HG03025 (cell line): ENCODE results near the gene ARSI.
"Not testable (repeated sequence)": the region's sequence is repeated elsewhere in the genome, so short reads cannot be mapped to it uniquely, and the experiment has no call there.

ENCODE experiments used
- ATAC-seq: cut with Tn5 transposase; IDR thresholded peaks from one replicate; pipeline ENCODE4 v1.9.1; 2021; ENCODE audit warnings: mild to moderate bottlenecking, moderate library complexity; ENCODE audit not compliant: unreplicated experiment, low FRiP score

The ARSI gene

DNA sequence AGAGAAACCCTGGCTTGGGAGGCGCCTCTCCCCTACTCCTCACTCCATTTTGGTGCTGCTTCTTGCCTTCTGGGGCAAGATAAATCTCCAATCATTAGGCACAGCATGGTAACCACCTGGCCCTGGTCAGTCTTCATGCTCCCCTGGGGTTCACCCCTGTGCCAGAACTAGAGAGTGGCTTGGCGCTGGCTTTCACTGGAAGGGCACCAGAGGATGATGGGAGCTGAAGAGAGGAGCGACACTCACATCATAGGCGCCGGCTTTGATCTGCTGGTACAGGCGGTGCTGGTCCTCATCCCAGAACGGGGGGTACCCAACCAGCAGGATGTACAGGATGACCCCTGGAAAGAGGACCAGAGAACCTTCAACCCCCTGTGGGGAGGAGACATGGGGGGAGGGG is 51.2 kb downstream of the ARSI start:
- no peak for ATAC-seq

DNA sequence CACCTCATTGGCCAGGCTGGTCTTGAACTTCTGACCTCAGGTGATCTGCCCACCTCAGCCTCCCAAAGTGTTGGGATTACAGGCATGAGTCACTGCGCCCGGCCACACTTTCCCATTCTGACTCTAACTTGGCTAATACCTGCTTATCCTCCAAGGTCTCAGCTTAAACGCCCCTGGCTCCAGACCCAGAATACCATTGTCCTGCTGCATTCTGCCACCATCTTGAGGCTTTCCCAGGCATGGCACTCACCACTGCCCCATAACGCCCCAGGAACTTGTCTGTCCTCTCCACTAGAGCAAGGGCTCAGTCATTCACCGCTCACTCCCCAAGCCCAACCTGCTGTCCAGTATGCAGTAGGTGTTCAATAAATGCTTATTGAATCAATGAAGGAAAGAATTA is 53.0 kb downstream of the ARSI start:
- ATAC-seq: no peak

DNA sequence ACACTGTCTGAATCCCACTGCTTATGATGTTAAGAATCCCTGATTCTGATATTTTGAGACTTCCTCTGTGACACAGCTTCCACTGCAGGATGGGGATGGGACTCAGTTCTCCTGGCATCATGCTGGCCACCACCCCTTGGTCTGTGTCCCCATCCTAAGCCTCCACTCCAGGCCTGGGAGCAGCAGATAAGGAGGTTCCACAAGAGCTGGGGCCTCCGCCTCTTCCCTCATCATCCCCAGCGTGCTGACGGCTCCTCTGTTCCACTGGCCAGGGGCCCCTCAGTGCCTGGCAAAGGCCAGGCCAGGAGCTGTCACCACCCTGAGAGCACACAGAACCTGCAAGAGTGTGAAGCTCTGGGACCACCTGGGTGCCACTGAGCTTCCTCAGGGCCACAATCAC is 53.8 kb downstream of the ARSI start:
- no peak for ATAC-seq

DNA sequence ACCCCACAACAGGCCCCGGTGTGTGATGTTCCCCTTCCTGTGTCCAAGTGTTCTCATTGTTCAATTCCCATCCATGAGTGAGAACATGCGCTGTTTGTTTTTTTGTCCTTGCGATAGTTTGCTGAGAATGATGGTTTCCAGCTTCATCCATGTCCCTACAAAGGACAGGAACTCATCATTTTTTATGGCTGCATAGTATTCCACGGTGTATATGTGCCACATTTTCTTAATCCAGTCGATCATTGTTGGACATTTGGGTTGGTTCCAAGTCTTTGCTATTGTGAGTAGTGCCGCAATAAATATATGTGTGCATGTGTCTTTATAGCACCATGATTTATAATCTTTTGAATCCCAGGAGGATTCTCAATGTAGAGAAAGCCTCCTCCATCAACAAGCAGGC is 54.2 kb downstream of the ARSI start:
- ATAC-seq: not testable (repeated sequence)

DNA sequence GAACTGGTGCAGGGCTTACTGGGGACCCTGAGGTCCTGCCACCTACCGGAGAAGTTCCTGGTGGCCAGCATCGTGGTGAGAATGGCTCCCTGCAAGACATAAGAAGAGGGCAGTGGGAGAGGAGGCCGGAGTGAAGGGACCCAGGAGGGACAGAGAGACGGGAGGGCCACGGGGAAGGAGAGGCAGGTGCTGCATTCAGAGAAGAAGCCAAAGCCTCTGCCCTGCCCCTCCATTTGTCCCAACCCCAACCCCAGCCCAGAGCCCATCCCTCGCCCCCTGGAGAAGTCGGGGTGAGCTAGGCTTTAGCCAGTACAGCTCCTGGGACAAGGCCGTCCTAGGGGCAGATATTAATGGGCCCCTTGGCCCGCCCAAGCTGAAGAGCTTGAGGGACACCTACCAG is 55.0 kb downstream of the ARSI start:
- ATAC-seq: no peak

DNA sequence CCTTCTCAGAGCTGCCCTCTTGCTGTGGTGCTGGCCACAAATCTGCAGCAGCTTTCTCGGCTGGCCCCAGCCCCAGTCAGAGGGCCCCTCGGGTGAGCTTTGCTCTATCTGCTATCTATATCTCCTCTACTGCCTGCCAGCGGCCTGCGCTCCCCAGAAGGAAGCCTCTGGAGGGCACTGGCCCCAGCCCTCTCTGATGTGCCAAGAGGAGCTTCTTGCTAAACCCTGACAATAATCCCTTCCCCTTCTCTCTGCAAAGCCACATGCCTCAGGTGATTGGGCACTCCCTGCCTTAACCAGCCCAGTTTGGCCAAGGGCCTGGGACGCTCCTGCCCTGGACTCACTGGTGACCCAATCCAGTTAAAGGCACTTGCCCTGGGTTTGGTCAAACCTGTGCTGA is 55.9 kb downstream of the ARSI start:
- ATAC-seq: no peak

DNA sequence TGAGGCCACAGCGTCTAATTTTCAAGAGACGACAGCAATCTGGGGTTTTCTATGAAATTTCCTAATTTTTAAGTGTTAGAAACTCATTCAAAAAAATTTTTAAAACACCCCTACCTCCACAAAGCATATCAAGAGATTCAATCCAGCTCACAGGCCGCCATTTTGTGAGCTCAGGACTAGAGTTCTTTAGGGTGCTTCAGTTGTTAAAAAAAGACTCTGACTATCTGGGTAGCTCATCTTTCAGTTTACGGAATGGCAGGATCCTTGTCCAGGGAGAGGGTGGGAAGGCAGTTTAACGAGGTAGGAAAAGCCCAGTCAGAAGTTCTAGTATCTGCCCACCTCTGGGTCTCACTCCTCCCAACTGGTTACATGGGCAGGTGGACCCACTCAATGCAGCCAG is 56.3 kb downstream of the ARSI start:
- ATAC-seq: no peak
